ENCODE data around the gene HOXD10.

The HOXD10 gene

GRCh38 chr2:176128172-176128981 lies 11.8 kb downstream of the HOXD10 start:
- Histone ChIP-seq H3K36me3 (replicated peaks; ENCODE audit: insufficient read depth, low read length) (no peaks in the 10 kb centered on the region), H4K20me1 (ENCODE audit: insufficient read depth, low read length) (no peaks in the 10 kb centered on the region), H3K9me3 (replicated peaks; ENCODE audit: insufficient read depth, low read length) (no peaks in the 10 kb centered on the region), H3K79me2 (ENCODE audit: low read length) (no peaks in the 10 kb centered on the region), H2AFZ (ENCODE audit: low read length) (no peak overlapping the region), H3K27ac (ENCODE audit: low read length) (no peak overlapping the region), H3K4me3 (ENCODE audit: low read length) (no peak overlapping the region), H3K9me2 (replicated peaks; ENCODE audit: insufficient read depth, low read length) (no peaks in the 10 kb centered on the region), H3K4me2 (ENCODE audit: low read depth, low read length) (no peak overlapping the region), H3F3A (ENCODE audit: insufficient read depth, low read length) (no peaks in the 10 kb centered on the region), H3K9ac (ENCODE audit: low read length) (no peak overlapping the region), H3K4me1 (ENCODE audit: low read length) (no peaks in the 10 kb centered on the region), H3K27me3 (replicated peaks; ENCODE audit: insufficient read depth, low read length) (peaks cover 34% of the 10 kb centered on the region)
- DNase-seq, result no peak
- no peak for TF ChIP-seq EZH2phosphoT487 (IDR thresholded peaks at IDR 0.05; ENCODE audit: low read length)
- TF ChIP-seq CTCF (IDR thresholded peaks at IDR 0.05; ENCODE audit: low read length), result no peak
- TF ChIP-seq EZH2 (optimal IDR thresholded peaks at IDR 0.05; ENCODE audit: low read depth, low read length), result no peak

- Histone ChIP-seq H3K79me2 (ENCODE audit: low read length) (no peaks in the 10 kb centered on the region), H4K20me1 (ENCODE audit: insufficient read depth, low read length) (no peaks in the 10 kb centered on the region), H3K9me3 (replicated peaks; ENCODE audit: insufficient read depth, low read length) (no peaks in the 10 kb centered on the region), H2AFZ (ENCODE audit: low read length) (no peak within 1 kb of the TSS), H3F3A (ENCODE audit: insufficient read depth, low read length) (no peaks in the 10 kb centered on the region), H3K4me3 (ENCODE audit: low read length) (no peak within 1 kb of the TSS), H3K36me3 (replicated peaks; ENCODE audit: insufficient read depth, low read length) (no peaks in the 10 kb centered on the region), H3K4me2 (ENCODE audit: low read depth, low read length) (no peak within 1 kb of the TSS), H3K9me2 (replicated peaks; ENCODE audit: insufficient read depth, low read length) (no peaks in the 10 kb centered on the region), H3K27me3 (replicated peaks; ENCODE audit: insufficient read depth, low read length) (peaks cover 26% of the 10 kb centered on the region), H3K27ac (ENCODE audit: low read length) (no peak within 1 kb of the TSS), H3K9ac (ENCODE audit: low read length) (no peak within 1 kb of the TSS), H3K4me1 (ENCODE audit: low read length) (no peaks in the 10 kb centered on the region)
- TF ChIP-seq CTCF (IDR thresholded peaks at IDR 0.05; ENCODE audit: low read length) (no peak), EZH2 (optimal IDR thresholded peaks at IDR 0.05; ENCODE audit: low read depth, low read length) (no peak), EZH2phosphoT487 (IDR thresholded peaks at IDR 0.05; ENCODE audit: low read length) (no peak)
- DNase-seq, result no peak
Measured at GRCh38 chr2:176128982-176129796, 12.6 kb downstream of the HOXD10 start, which contains the start of gene HOXD8. Gene HOXD8 (plus strand): TSS chr2:176129705. CDS start chr2:176130367, 662 bp downstream.

- no peaks in the 10 kb centered on the region for H3F3A ChIP-seq (ENCODE audit: insufficient read depth, low read length)
Measured at GRCh38 chr2:176129813-176130146, 13.2 kb downstream of the HOXD10 start.

More at GRCh38 chr2:176129813-176130146, 13.2 kb downstream of the HOXD10 start:
- DNase-seq, result no peak
- Histone ChIP-seq H3K4me3 (ENCODE audit: low read length) (no peak overlapping the region), H3K9me2 (replicated peaks; ENCODE audit: insufficient read depth, low read length) (no peaks in the 10 kb centered on the region), H3K27me3 (replicated peaks; ENCODE audit: insufficient read depth, low read length) (peaks cover 23% of the 10 kb centered on the region), H3K9me3 (replicated peaks; ENCODE audit: insufficient read depth, low read length) (no peaks in the 10 kb centered on the region), H3K9ac (ENCODE audit: low read length) (no peak overlapping the region), H4K20me1 (ENCODE audit: insufficient read depth, low read length) (no peaks in the 10 kb centered on the region), H2AFZ (ENCODE audit: low read length) (no peak overlapping the region), H3K79me2 (ENCODE audit: low read length) (no peaks in the 10 kb centered on the region), H3K4me2 (ENCODE audit: low read depth, low read length) (no peak overlapping the region), H3K36me3 (replicated peaks; ENCODE audit: insufficient read depth, low read length) (no peaks in the 10 kb centered on the region), H3K27ac (ENCODE audit: low read length) (no peak overlapping the region), H3K4me1 (ENCODE audit: low read length) (no peaks in the 10 kb centered on the region)
- no peak for TF ChIP-seq CTCF (IDR thresholded peaks at IDR 0.05; ENCODE audit: low read length)
- TF ChIP-seq EZH2 (optimal IDR thresholded peaks at IDR 0.05; ENCODE audit: low read depth, low read length), result no peak
- no peak for TF ChIP-seq EZH2phosphoT487 (IDR thresholded peaks at IDR 0.05; ENCODE audit: low read length)
